DOHH2 (cell line): ENCODE measurements around the gene RPS6KA2.

Experiments used
- EZH2phosphoT487 ChIP-seq: fragments of 200-600 bp; sonication (generic); IDR thresholded peaks from 2 replicates; pipeline ENCODE4 v1.6.1; 2017; ENCODE audit warnings: borderline replicate concordance, mild to moderate bottlenecking, antibody characterized with exemption, low read length, moderate library complexity, mixed read lengths
- TF ChIP-seq, protein P1 (sequence below): fragments of 200-600 bp; sonication (generic); IDR thresholded peaks from one replicate; pipeline ENCODE4 v1.5.1; 2014; ENCODE audit warnings: antibody characterized with exemption, mild to moderate bottlenecking, low read depth, low read length; ENCODE audit not compliant: poor library complexity, severe bottlenecking

- TF ChIP-seq, protein P1, sequence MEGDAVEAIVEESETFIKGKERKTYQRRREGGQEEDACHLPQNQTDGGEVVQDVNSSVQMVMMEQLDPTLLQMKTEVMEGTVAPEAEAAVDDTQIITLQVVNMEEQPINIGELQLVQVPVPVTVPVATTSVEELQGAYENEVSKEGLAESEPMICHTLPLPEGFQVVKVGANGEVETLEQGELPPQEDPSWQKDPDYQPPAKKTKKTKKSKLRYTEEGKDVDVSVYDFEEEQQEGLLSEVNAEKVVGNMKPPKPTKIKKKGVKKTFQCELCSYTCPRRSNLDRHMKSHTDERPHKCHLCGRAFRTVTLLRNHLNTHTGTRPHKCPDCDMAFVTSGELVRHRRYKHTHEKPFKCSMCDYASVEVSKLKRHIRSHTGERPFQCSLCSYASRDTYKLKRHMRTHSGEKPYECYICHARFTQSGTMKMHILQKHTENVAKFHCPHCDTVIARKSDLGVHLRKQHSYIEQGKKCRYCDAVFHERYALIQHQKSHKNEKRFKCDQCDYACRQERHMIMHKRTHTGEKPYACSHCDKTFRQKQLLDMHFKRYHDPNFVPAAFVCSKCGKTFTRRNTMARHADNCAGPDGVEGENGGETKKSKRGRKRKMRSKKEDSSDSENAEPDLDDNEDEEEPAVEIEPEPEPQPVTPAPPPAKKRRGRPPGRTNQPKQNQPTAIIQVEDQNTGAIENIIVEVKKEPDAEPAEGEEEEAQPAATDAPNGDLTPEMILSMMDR, result no peak
- no peak for TF ChIP-seq EZH2phosphoT487
Measured at GRCh38 chr6:166589337-166589731, 37.7 kb downstream of the RPS6KA2 start.
